ENCODE results near the gene EZH2.

The EZH2 gene

GRCh38 chr7:148809856-148810255, 74.2 kb downstream of the EZH2 start:
- DNase-seq (ENCODE audit: low read depth, low spot score), result no peak

DNA sequence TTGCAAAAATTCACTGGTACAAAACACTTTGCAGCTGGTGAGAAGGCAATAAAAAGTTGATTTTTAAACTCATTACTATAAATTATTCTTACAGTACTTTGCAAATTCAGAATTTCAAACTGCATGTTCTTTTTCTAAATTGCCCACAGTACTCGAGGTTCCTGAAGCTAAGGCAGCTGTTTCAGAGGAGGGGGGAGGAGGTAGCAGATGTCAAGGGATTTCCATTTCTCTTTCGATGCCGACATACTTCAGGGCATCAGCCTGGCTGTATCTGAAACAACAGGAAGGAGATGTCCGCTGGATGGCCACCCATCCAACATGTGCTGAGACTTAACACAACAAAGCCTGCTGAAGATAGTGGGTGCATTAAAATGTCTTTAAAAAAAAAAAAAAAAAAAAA, 76.7 kb downstream of the EZH2 start:
- DNase-seq (ENCODE audit: low read depth, low spot score), result no peak

GRCh38 chr7:148806187-148806586, 77.9 kb downstream of the EZH2 start:
- DNase-seq (ENCODE audit: low read depth, low spot score), result no peak

DNA sequence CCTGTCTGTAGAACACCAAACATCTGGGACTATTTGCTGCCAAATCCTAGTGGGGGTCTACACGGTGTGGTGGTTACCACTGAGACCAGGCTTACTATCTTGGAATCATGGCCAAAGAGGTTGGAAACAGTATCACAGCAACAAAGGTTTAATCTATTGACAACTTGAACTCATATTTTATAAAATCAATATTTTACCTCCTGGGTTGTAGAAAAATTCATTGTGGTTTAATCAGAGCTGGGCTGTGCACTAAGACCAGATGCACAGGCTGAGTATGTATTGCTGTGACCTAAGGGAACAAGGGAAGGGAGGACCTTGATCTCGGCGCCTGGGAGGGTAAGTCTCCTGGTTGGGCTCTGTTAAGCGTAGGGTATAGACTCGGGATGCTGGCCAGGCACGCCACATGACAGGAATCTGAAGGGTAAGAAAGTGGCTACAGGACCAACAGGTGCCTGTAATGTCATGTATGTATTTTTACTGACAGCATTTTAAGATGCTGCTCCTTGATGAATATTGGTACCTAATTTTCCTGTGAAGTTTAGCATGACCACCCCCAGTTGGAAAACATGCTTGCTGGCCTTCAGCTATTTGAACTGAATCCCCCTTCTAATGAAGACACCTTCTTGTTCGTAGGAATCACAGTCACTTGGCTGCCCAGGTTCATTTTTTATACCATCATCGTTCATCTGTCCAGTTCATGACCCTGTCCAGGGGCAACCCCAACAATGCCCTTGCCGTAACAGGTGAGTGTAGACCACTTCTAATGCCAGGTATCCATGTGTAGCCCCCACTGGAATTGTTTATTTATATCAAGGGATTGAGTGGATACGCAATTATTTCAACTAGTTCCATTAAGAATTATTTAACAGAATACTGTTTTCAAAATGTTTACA, 79.5 kb downstream of the EZH2 start:
- DNase-seq (ENCODE audit: low read depth, low spot score), result no peak

- DNase-seq (ENCODE audit: low read depth, low spot score), result no peak
Measured at GRCh38 chr7:148803094-148803493, 81.0 kb downstream of the EZH2 start.

DNA sequence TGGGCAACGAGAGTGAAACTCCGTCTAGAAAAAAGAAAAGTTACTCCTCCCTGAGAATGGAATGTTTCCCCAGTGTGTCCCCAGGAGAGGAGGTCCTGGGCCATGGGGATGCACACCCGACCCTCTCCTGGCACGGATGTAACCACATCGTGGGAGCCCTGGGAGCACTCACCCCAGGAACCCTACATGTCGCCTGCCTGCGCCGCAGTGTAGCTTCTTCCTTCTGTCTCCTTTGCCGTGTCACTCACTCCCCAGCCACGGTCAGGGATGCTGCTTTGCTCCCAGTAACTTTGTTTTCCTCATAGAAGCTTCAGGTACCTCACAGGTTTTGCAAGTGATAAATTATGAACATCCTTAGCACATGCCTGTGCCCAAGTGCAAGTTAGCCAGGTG, 82.0 kb downstream of the EZH2 start:
- no peak for DNase-seq (ENCODE audit: low read depth, low spot score)

GRCh38 chr7:148800677-148801076, 83.4 kb downstream of the EZH2 start:
- DNase-seq (ENCODE audit: low read depth, low spot score), result no peak

- DNase-seq (ENCODE audit: low read depth, low spot score), result no peak
Measured at GRCh38 chr7:148799893-148800555, 84.1 kb downstream of the EZH2 start.

- DNase-seq (ENCODE audit: low read depth, low spot score), result no peak
Measured at GRCh38 chr7:148796841-148797240, 87.2 kb downstream of the EZH2 start.

GRCh38 chr7:148794476-148794875, 89.6 kb downstream of the EZH2 start:
- DNase-seq (ENCODE audit: low read depth, low spot score), result no peak

DNA sequence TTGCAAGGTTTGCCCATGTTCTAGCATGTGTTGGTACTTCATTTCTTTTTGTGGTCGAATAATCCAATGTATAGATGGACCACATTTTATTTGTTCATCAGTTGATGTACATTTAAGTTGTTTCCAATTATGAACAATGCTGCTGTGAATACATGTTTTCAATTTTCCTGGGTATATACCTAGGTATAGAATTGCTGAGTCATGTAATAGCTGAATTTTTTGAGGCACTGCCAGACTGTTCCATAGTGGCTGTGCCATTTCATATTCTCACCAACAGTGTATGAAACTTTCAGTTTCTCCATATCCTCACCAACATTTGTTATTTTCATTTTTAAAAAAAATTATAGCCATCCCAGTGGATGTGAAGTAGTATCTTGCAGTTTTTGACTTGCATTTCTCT, 90.5 kb downstream of the EZH2 start:
- DNase-seq (ENCODE audit: low read depth, low spot score), result no peak

GRCh38 chr7:148791546-148791945, 92.5 kb downstream of the EZH2 start:
- no peak for DNase-seq (ENCODE audit: low read depth, low spot score)

DNA sequence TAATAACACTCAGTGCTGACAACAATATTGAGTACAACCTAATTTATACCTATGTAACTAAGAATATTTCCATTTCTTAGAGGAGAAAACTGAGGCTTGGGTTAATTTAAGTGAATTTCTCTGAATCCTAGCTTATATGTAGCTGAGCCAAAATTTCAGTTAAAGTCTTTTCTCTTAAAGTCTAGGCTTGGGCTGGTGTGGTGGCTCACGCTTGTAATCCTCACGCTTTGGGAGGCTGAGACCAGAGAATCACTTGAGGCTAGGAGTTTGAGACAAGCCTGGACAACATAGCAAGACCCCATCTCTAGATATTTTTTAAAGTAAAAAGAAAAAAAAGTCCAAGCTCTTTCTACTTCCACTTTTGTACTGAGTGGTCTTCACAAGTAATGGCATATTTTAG, 93.2 kb downstream of the EZH2 start:
- no peak for DNase-seq (ENCODE audit: low read depth, low spot score)

GRCh38 chr7:148790131-148790726, 93.9 kb downstream of the EZH2 start:
- DNase-seq (ENCODE audit: low read depth, low spot score), result no peak

GRCh38 chr7:148789220-148789619, 94.9 kb downstream of the EZH2 start:
- DNase-seq (ENCODE audit: low read depth, low spot score), result no peak

GRCh38 chr7:148787571-148788295, 96.4 kb downstream of the EZH2 start:
- DNase-seq (ENCODE audit: low read depth, low spot score), result no peak

DNA sequence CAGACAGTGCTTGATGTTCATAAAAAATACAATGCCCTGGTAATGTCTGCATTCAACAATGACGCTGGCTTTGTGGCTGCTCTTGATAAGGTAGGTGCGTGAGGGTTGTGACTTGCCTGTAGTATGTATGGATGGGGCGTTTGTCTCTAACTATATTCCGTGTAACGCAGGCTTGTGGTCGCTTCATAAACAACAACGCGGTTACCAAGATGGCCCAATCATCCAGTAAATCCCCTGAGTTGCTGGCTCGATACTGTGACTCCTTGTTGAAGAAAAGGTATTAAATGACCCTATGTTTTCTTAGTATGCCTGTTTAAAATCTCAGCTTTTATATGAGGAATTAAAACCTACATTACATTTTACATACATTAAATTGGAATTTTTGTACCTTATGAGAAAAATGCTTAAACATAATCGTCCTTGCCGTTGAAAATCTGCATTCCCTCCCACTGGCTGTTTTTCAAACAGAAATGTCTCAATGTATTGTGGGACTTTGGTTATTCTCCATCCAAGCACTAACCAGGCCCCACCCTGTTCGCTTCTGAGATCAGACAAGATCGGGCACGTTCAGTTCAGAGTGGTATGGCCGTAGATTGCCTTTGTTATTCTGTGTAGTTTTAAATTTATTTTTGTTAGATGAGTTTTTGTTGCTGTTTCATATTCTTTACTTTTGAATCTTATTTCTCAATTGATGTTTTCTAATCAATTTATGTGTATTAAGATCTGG, 100.1 kb downstream of the EZH2 start:
- DNase-seq (ENCODE audit: low read depth, low spot score), result no peak

DNA sequence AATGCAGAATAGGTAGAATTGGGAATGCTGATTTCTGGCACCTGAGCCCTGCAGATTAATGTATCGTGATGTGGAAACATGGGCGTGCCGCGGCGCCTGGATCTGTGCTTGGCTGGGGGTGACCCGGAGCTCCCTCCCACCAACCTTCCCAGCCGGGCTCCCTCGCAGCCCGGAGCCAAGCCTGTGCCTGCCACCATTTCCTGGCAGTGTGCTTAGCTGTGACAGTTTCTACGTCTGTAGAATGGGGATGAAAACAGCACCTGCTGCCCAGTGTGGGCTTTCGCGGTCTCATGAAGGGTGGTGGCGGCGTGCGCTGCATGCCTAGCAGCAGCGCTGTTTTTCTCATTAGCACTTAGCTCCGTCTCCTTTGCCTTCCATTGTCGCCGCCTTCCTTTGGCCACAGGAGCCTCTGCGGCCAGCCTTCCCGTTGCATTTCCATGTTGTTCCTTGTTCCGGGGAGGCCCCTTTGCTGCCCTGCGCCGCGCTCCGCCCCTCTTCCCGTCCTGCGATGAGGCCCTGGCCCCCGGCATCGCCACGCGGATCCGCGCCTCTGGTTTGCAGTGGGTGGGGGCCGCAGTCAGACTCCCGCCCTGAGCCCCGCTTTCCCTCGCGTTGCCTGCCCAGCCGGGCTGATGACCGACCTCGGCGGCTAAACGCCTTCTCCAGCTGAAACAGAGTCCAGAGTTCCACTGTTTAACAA, 101.2 kb downstream of the EZH2 start:
- DNase-seq (ENCODE audit: low read depth, low spot score), result no peak

- DNase-seq (ENCODE audit: low read depth, low spot score), result no peak
Measured at GRCh38 chr7:148774471-148774870, 109.6 kb downstream of the EZH2 start.

- no peak for DNase-seq (ENCODE audit: low read depth, low spot score)
Measured at GRCh38 chr7:148773334-148773733, 110.8 kb downstream of the EZH2 start.
